ENCODE measurements around the gene SYNM.

The SYNM gene

GRCh38 chr15:99123713-99124451, 19.0 kb downstream of the SYNM start:
- peak; percentile 88 for DNase-seq

DNA sequence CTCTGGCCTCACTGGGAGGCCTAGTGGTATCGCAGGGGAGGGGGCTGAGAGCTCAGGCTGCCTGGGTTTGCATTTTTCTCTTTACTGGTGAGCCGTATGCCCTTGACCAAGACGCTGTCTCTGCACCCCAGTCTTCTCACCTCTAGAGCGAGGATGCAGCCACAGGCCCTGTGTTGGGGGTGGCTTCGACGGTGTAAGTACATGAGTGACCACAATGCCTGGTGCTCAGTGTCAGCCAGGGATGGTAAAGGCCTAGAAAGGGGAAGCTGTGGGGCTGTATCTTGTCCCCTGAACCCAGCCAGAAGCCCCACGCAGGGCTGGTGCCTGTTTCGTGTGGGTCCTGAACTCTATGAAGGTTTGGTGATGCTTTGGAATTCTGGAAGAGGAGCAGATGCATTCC, 19.8 kb downstream of the SYNM start:
- no peak for DNase-seq

DNA sequence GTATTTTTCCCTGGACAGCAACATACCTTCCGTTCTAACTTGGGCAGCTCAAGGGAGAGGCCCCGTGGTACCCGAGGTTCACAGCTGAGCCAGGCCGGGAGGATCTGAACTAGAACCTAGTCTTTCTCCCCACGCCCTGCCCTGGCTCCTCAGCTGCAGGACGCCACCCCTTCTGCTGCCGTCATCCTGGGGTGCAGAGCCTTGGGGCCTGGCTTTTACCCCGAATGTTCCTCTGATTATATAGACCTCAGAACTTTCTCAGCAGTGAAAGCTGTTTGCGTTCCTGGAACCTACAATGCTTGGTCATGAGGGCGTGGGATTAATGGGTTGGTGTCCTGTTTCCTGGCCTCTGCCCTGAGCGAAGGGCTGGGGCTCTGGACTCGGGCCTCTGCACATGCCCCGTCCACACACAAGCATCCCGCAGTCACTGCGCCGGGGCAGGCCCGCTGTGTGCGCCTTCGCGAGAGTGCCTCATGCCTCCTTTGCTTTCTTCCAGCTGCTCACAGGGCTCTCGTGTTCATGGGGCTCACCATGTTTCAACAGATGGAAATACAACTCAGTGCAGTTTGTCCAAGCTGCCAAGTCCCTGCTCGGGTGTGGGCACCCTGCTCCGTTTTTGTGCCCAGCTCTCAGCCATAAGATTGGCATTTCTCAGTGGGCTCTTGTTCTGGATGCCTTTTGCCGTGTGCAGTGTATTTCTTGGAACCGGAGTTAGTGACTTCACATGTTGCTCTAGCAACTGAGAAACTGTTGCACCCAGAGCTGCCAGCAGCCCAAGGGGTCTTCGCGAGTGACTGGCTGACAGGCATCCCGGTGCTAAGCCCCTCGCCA, 20.4 kb downstream of the SYNM start:
- no peak for DNase-seq

DNA sequence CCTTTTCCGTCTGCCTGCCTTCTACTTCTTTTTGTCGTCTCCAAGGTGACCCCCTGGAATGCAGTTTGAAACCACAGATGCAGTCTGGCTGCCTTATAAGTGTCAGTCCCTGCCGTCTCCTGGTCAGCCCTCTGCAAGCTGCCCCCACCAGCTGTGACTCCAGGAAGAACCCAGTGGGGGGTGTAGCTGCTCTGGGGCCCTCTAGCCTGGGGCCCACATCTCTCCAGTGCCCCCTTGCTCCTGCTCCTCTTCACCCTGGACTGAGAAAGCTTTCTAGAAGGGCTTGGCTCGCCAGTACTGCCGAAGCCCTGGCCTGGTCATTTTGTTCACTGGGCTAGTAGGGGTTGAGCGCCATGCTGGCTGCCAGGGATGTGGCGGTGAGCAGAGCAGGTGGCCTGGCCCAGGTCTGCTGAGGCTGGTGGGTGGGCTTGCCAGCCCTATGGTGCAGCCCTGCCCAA, 21.3 kb downstream of the SYNM start:
- DNase-seq, result no peak

DNA sequence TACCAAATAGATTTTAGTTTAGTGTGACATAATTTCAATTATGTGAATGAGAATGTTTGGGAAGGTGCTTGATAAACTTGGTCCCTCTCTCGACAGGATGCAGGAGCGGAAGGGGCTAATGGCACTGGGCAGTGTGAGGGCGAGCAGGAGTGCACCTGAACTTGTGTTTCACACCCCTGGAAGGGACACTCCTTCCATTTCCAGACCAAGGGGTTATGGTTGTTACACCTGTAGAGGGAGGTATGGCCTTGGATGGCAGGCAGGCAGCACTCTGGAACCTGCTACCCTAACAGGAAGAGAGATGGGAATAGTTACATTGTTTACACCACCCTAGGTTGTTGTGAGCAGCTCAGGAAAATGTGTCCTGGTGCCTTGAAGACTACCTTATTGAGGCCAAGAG, 22.1 kb downstream of the SYNM start:
- no peak for DNase-seq

- no peak for DNase-seq
Observed at GRCh38 chr15:99127773-99128172, 22.9 kb downstream of the SYNM start.

DNA sequence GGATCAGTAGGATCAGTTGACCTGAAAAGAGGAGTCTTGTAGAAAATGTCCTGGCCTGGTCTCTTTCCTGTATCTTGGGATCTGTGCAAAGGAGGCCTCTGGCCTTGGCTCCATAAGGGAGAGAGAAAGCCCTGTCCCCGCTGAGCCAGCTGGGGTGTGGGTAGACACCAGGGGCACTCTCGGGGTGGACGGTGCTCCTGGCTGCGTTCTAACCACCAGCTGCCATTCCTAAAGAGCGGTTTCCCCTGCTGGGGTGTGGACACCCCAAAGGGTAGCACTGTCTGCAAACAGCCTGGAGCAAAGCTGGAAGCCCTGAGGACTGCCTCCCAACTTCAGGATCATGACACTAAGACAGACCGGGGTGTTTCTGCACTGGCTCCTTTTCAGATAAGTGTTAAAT, 23.5 kb downstream of the SYNM start:
- DNase-seq, result no peak

DNA sequence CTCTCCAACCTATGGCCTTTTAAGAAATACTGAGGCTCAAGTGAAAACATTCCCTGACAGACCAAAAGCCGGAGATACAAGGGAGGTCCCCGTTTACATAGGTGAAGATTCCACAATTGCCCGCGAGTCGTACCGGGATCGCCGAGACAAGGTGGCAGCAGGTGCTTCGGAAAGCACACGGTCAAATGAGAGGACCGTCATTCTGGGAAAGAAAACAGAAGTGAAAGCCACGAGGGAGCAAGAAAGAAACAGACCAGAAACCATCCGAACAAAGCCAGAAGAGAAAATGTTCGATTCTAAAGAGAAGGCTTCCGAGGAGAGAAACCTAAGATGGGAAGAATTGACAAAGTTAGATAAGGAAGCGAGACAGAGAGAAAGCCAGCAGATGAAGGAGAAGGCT, 24.8 kb downstream of the SYNM start:
- DNase-seq, result no peak

DNA sequence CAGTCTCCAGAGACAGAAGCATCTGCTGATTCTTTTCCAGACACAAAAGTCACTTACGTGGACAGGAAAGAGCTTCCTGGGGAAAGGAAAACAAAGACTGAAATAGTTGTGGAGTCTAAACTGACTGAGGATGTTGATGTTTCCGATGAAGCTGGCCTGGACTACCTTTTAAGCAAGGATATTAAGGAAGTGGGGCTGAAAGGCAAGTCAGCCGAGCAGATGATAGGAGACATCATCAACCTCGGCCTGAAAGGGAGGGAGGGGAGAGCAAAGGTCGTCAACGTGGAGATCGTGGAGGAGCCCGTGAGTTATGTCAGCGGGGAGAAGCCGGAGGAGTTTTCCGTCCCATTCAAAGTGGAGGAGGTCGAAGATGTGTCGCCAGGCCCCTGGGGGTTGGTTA, 25.4 kb downstream of the SYNM start:
- no peak for DNase-seq

DNA sequence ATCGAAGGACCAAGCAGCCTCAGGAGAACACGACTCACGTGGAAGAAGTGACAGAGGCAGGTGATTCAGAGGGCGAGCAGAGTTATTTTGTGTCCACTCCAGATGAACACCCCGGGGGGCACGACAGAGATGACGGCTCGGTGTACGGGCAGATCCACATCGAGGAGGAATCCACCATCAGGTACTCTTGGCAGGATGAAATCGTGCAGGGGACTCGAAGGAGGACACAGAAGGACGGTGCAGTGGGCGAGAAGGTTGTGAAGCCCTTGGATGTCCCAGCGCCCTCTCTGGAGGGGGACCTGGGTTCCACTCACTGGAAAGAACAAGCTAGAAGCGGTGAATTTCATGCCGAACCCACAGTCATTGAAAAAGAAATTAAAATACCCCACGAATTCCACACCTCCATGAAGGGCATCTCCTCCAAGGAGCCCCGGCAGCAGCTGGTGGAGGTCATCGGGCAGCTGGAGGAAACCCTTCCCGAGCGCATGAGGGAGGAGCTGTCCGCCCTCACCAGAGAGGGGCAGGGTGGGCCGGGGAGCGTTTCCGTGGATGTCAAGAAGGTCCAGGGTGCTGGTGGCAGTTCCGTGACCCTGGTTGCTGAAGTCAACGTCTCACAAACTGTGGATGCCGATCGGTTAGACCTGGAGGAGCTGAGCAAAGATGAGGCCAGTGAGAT, 26.0 kb downstream of the SYNM start:
- no peak for DNase-seq

DNA sequence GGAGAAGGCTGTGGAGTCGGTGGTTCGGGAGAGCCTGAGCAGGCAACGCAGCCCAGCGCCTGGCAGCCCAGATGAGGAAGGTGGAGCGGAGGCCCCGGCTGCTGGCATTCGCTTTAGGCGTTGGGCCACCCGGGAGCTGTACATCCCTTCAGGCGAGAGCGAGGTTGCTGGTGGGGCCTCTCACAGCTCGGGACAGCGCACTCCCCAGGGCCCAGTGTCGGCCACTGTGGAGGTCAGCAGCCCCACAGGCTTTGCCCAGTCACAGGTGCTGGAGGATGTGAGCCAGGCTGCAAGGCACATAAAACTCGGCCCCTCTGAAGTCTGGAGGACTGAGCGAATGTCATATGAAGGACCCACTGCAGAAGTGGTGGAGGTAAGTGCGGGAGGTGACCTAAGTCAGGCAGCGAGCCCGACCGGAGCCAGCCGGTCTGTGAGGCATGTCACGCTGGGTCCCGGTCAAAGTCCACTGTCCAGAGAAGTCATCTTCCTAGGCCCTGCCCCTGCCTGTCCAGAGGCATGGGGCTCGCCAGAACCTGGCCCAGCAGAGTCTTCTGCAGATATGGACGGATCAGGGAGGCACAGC, 26.7 kb downstream of the SYNM start:
- no peak for DNase-seq

DNA sequence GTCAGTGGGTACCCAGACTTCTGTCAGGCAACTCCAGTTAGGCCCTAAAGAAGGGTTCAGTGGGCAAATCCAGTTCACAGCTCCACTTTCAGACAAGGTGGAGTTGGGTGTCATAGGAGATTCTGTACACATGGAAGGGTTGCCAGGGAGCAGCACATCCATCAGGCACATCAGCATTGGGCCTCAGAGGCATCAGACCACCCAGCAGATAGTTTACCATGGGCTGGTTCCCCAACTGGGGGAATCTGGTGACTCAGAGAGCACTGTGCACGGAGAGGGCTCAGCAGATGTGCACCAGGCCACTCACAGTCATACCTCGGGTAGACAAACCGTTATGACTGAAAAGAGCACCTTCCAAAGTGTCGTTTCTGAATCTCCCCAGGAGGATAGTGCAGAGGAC, 27.2 kb downstream of the SYNM start:
- DNase-seq, result no peak

DNA sequence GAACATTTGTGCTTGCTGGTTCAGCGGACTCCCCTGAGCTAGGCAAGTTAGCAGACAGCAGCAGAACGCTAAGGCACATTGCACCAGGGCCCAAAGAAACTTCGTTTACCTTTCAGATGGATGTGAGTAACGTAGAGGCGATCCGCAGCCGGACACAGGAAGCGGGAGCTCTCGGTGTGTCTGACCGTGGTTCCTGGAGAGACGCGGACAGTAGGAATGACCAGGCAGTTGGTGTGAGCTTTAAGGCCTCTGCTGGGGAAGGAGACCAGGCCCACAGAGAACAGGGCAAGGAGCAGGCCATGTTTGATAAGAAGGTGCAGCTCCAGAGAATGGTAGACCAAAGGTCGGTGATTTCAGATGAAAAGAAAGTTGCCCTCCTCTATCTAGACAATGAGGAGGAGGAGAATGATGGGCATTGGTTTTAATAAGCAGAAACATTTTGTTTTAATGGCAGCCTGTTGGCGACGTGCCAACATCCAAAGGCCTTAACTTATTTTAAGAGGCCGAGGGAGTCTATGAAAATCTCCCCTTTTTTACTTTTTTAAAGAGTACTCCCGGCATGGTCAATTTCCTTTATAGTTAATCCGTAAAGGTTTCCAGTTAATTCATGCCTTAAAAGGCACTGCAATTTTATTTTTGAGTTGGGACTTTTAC, 27.9 kb downstream of the SYNM start:
- DNase-seq, result no peak

DNA sequence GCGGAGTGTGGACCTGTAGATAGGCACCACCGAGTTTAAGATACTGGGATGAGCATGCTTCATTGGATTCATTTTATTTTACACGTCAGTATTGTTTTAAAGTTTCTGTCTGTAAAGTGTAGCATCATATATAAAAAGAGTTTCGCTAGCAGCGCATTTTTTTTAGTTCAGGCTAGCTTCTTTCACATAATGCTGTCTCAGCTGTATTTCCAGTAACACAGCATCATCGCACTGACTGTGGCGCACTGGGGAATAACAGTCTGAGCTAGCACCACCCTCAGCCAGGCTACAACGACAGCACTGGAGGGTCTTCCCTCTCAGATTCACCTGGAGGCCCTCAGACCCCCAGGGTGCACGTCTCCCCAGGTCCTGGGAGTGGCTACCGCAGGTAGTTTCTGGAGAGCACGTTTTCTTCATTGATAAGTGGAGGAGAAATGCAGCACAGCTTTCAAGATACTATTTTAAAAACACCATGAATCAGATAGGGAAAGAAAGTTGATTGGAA, 29.5 kb downstream of the SYNM start:
- no peak for DNase-seq

- DNase-seq, result no peak
Observed at GRCh38 chr15:99135194-99135593, 30.3 kb downstream of the SYNM start.

GRCh38 chr15:99137111-99137546, 32.2 kb downstream of the SYNM start:
- DNase-seq, result no peak

DNA sequence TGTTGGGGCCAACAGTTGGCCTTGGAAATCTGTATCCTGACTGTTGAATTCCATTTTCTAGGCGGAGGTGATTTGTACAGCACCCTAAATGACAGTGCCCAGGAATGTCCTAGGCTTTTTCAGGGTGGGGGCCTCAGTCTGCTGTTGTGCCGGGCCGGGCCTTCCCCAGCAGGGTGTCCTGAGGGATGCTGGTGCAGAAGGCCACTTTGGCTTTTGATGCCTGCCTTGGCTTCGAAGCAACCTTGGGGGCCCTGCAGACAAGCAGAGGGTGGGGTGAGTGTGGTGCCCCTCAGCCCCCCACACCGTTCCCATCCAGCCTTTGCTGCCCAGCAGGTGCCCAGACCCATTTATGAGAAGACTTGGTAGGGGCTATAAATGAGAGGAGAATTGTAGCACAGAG, 33.0 kb downstream of the SYNM start:
- no peak for DNase-seq

- no peak for DNase-seq
Observed at GRCh38 chr15:99138491-99138982, 33.7 kb downstream of the SYNM start.

DNA sequence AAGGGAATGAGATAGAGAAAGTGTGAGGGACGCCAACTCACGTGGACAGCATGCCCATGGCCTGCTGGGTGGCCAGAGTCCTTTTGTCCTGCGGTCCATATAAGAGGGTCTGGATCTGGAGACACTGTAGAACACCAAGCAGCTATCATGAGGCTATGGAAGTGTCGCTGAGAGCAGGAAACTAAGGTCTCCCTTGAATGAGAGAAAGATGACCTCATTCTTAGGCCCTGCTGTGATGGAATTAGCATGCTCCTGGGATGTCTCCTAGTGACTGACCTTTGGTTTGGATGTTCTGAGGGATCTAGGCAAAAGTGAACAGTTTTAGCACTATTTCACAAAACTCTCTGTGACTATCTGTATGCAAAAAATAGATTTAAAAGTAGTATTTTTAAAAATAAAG, 34.4 kb downstream of the SYNM start:
- DNase-seq, result no peak

DNA sequence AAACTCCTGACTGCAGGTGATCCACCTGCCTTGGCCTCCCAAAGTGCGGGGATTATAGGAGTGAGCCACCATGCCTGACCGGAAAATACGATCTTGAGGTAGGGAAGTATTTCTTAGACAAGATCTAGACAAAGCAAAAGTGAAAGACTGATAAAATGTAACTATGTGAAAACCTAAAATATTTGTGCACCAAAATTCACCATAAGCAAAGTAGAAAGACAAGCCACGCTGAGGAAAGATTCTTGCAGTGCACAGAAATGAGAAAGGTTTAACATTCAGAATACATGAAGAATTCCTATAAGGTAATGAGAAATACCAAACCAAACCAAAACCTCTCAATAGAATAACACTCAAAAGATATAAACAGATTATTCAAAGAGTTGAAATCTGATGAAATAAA, 35.7 kb downstream of the SYNM start:
- DNase-seq, result no peak

DNA sequence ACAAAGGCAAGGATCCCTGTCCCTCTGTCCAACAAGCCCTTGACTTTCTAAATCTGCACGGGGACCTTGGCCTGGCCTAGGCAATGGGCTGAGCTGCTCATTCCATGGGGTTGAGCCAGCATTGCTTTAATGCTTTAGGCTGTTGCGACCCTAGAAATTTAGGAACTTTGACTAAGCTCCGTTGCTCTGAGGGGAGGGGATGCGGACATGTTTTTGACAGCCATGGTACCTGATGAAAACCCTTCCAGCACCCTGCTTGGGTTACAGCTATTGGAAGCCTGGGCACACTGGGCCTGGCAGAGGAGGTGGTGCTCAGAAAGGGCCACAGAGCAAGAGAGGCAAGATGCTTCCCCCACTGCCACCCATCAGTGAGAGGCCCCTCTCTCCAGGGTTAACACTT, 37.1 kb downstream of the SYNM start:
- DNase-seq, result no peak

DNA sequence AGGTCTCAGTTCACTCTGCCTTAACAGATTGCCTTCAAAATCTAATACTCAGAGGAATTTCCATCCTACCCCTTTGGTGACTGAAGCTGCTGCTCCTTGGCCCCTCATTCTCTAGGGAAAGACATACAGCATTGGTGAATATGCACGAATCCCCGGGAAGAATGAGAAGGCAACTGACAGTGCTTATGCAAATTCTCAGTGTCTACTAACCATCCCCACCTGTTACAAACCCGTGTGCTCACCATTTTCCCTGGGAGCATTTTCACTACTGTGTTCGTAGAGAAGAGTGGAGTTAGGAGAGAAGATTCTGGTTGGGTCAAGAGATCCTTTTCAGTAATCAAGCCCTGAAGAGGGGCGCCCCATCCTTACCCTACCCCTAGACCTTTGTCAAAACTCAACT, 37.7 kb downstream of the SYNM start:
- no peak for DNase-seq

GRCh38 chr15:99143242-99143641, 38.4 kb downstream of the SYNM start:
- DNase-seq, result no peak

All from NCI-H524 treated with DMSO at 0.1 percent for 48 hours (cell line).